SK-N-MC (cell line): Measurements from ENCODE around the gene CHP1.

Experiments used
- EZH2 ChIP-seq: fragments of 200-600 bp; sonication (generic); IDR thresholded peaks from one replicate; pipeline ENCODE4 v1.6.1; 2017; ENCODE audit warnings: antibody characterized with exemption
- FOXP2 ChIP-seq: optimal IDR thresholded peaks from 2 replicates; pipeline ENCODE3; 2011; ENCODE audit warnings: mild to moderate bottlenecking, moderate library complexity; ENCODE audit not compliant: insufficient read depth; ENCODE audit errors: extremely low read length, control extremely low read depth
- POLR2AphosphoS5 ChIP-seq: IDR thresholded peaks from 2 replicates; pipeline ENCODE4 v1.6.1; 2012; ENCODE audit warnings: mild to moderate bottlenecking, low read depth, low read length, borderline replicate concordance

- no peak for TF ChIP-seq POLR2AphosphoS5
- TF ChIP-seq FOXP2: no peak
- TF ChIP-seq EZH2: no peak
Observed at GRCh38 chr15:41251411-41251810, 20.3 kb downstream of the CHP1 start.
